NCI-H187 treated with DMSO at 0.1 percent for 48 hours (cell line): ENCODE data around the gene KRTAP10-11.
"Not testable (repeated sequence)": the region's sequence is repeated elsewhere in the genome, so short reads cannot be mapped to it uniquely, and the experiment has no call there.

Experiments
- DNase-seq: peaks from one replicate; lab custom pipeline; 2025; lab: John Stamatoyannopoulos, UW

KRTAP10-11 gene

DNA sequence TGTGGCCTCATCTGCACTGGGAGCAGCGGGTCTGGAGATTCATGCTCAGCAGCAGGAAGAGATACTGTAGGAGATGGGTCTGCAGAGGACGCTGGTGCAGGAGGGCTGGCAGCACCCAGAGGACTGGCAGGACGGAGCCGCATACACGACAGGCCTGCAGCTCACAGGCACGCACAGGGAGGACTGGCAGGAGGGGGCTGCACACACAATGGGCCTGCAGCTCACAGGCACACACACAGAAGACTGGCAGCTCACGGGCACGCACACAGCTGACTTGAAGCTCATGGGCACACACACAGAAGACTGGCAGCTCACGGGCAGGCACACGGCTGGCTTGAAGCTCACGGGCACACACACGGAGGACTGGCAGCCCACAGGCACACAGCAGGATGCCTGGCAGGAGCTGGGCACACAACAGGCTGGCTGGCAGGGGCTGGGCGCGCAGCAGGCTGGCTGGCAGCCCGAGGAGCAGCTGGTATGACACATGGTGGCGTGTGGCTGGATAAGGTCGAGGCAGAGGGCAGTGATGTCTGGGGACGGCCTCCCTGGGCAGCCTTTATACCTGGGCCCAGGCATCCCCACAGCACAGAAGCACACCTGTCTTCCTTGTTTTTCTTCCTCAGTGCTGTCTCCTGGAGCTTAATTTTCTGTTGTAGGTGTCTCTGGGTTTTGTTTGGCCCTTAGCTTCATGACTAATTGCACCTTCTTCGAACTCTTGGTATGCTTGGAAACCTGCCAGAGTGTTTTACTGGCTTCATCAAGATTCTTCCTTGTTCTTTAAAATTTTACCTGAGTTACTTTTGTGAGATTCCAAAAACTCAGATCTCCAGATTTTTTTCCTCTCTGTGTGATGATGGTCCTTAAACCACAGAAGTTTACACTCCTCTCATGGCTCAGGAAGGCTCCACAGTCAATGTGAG, 20.4 kb downstream of the KRTAP10-11 start, which contains the start of gene KRTAP12-2:
Gene KRTAP12-2, minus strand, starts transcription at position 527 of the 920 bp plus-strand sequence. Its CDS starts 41 bp downstream, at position 486.
- no peak for DNase-seq

DNA sequence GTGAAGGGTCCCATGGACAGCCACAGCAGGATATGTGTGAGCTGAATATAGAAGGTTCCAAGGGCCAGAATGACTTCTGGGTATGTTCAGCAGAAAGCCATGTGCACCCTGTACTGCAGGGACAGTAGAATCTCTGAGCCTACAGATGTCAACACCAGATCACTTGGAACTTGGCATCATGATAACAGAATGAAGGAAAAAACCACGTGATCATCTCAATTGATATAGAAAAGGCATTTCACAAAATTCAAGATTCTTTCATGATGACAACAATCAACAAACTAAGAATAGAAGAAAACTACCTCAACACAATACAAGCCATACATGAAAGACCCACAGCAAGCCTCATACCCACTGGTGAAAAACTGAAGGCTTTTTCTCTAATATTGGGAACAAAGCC, 21.4 kb downstream of the KRTAP10-11 start:
- no peak for DNase-seq

DNA sequence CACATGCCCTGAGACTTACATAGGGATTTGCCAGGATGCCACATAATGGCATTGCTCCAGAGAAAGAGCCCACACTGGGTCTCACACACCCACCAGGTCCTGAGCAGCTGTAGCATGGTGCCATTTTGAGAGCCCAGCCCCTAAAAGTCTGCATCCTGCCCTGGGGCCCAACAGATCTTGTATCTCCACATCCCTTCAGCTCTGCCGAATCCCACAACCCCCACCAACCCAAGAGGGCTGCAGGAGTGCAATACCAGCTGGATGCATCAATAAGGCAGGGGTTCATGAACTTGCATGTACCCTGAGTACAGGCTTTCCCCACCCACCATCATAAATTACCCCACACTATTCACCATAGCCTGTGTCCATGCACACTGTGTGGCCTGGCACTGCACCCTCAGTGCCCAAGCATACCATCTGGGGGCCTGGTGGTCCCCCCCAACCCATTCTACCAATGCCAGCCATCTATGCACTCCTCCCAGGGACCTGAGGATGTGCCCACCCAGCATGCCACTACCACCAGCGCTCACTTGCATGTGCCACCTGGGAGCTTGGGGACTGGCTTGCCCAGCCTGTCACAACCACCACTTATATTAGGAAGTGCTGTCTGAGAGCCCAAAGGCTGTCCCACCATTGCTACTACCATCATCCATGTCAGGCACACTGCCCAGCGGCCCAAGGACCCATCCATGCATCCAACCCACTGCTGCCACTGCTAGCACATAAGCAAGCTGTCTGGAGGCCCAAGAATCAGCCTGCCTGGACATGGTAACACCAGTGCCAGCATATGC, 24.6 kb downstream of the KRTAP10-11 start:
- DNase-seq = no peak

DNA sequence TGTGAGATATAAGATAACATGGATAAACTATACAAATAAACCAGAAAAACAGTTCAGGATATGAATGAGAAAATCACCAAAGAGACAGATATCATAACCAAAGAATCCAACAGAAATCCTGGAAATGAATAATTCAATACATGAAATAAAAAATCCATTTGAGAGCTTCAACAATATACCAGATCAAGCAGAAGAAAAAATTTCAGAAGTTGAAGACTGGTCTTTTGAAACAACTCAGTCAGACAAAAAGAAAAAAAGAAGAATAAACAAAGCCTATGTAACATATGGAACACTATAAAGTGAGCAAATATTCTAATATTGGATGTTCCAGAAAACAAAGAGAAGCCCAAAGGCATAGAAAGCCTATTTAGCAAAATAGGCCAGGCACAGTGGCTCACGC, 25.7 kb downstream of the KRTAP10-11 start:
- no peak for DNase-seq

DNA sequence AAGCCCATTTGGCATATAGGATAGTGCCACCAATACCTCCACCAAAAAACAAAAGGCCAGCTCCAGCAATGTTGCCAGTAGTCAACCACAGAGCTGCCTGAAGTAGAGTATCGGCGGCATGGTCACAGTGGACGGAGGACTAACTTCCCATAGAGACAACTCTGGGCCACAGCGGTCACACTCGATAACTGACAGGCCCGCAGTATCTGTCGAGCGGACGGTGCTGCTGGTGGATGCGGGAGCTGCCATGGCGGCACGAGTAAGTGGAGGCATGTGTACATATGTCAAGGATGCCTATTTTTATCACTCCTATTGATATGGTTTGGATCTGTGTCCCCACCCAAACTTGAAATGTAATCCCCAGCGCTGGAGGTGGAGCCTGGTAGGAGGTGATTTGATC, 31.7 kb downstream of the KRTAP10-11 start:
- no peak for DNase-seq

DNA sequence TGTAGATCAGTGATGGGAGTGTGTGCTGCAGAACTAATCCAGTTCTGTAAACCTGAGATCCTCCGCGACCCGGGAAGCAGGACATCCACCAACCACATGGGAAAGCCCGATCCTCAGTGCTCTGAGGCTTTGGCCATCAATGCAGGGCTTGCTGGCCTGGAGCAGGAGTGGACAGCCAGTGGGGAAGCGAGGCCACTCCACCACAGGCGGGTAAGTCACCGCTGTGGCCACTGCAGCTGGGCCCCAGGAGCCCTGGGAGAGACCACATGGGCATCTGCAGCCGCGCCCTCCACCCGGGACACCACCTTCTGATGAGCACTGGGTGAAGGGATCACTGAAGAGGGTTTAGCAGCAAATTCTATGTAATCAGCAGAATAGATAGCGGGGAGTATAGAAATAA, 34.9 kb downstream of the KRTAP10-11 start:
- no peak for DNase-seq

DNA sequence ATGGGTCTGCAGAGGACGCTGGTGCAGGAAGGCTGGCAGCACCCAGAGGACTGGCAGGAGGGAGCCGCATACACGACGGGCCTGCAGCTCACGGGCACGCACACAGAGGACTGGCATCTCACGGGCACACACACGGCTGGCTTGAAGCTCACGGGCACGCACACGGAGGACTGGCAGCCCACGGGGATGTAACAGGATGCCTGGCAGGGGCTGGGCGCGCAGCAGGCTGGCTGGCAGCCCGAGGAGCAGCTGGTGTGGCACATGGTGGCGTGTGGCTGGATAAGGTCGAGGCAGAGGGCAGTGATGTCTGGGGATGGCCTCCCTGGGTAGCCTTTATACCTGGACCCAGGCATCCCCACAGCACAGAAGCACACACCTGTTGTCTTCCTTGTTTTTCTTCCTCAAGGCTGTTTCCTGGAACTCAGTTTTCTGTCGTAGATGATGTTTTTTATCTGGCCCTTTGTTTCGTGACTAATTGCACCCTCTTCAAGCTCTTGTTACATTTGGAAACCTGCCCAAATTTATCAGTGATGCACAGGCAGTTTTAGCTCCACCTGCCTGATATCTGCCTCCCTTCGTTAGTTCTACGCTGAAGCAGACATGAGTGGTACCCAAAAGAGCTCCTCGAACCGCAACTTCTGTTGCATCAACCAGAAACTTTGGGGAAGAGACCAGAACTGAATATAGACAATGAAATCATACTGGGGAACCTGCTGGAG, 35.8 kb downstream of the KRTAP10-11 start, which contains the start of gene KRTAP12-1:
Gene KRTAP12-1, minus strand, starts transcription at position 303 of the 719 bp plus-strand sequence. Its CDS starts 40 bp downstream, at position 263.
- DNase-seq = peak; percentile 77

DNA sequence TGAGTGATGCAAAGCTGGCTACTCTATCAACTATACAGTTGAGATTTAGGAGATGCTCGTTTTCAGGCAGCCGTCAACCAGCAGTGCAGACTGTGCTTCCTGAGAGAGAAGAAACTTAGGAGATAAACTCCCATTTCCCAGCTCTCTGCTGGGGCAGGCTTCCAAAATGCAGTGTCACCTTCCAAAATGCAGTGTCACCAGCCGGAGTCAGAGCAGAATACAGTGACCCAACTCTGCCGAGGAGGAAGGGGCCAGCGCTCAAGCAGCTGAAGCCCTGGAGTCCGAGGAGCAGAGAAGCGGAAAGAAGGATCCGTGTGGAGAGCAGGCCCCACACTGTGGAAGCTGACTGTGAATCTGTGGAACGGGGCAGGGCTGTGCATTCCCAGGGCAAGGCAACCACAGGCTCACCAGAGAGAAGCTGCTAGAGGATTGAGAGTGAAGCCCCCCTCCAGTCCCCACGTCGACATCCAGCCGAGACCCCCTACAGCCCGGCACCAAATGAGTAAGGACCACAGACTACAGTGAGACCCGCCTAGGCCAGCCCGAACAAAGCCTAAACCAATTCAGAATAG, 36.5 kb downstream of the KRTAP10-11 start:
- DNase-seq = no peak

DNA sequence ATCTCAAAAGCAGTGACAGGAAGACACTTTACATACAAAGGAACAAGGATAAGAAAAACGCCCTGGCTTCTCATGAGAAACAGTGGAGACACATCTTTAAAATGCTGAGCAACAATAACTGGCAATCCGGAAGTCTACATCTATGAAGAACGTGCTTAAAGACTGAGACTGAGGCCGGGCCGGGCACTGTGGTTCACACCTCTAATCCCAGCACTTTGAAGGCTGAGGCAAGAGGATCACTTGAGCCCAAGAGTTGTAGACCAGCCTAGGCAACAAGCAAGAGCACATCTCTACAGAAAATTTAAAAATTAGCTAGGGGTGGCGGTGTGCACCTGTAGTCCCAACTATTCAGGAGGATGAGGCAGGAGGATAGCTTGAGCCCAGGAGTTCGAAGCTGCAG, 37.9 kb downstream of the KRTAP10-11 start:
- DNase-seq = no peak

DNA sequence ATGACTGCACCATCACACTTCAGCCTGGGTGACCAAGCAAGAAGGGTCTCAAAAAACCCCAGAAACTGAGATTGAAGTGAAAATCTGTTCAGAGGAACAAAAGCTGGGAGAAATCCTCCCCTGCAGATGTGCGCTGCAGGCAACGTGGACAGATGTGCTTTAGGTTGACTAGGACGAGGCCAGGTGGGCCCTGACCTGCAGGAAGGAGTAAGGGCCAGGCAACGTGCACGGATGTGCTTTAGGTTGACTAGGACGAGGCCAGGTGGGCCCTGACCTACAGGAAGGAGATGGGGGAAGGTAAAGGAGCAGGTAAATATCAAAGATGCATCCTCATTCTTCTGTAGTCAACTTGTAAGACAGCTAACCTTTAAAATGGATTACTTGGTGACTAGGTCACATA, 38.3 kb downstream of the KRTAP10-11 start:
- no peak for DNase-seq

DNA sequence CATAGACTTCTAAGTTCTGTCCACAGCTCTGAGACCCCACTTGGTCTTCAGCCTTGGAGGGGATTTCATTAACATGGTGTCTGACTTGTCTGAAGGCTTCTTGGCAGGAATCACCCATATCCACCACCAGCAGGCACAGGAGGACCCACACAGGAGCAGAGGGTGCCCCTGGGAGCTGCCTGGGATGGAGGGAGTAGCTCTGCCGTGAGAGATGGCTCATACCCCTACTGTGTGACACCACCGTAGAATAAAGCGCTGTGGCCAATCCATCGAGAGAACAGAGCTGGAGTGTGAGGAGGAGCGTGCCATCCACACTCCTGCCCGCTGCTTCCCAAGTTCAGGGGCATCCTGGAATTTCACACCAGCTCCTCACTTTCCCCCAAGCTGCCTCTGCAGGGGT, 38.8 kb downstream of the KRTAP10-11 start:
- DNase-seq = not testable (repeated sequence)

DNA sequence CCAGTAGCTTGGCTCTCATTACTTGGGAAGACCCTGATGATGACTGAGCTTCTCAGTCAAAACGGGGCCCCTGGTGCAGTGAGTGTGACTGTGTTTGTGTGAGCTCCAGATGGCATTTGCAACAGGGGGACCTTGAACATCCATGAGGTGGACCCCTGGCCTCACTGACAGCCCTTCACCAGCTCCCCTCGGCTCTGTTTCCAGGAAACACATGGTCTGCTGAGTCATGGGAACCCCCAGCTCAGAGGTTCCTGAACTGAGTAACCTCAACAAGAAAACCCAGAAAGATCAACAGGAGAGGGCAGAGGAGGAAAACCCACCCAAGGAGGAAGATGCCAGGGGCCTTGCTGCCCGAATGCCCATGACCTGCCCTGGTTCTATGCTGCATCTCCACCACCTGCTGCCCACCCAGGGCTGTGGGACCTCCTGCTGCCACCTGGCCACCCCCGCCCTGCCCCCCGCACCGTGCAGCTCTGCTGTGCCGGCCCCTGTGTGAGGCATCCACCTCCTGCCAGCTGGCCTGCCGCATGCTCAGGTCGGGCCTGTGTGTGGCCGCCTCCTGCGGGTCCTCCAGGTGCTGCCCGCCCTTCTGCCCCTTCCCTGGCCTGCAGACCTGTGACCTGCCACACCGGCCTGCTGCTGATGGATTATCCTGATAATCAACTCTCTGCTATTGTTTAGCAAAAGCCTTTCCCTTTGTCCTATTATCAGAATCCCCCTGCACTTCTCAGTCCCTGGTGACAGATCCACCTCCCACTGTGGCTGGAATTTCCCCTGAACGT, 40.0 kb downstream of the KRTAP10-11 start:
- no peak for DNase-seq

DNA sequence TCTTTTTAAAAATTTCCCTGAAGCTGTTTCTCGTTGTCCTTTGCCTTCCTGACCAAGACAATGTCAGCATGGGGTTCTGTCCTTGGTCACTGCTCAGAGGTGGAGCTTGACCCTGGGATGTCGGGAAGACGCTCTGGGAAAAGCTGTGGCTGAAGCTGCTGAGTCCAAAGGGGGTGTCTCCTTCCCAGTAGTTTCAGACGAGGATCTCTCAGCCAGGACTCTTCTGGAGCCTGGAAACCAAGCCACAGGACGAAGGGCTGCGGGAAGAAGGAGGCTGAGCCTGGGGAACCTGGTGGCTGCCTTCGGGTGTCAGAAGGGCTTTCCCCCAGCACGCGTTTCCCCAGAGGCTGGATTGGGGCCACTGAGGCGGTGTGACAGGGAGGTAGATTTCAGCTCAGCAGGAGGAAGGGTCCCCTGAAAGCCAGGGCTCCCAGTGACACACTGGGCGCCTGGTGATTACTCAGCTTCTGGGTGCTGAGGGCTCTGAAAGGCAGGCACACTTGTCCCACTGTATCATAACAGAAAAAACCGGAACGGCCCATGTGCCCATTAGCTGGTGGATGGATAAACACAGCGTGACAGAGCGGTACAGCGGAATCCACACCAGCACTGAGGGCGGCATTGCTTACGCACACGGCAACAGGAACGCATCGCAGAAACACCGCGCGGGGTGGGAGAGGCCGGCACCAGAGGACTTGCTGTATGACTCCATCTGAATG, 40.8 kb downstream of the KRTAP10-11 start:
- no peak for DNase-seq

DNA sequence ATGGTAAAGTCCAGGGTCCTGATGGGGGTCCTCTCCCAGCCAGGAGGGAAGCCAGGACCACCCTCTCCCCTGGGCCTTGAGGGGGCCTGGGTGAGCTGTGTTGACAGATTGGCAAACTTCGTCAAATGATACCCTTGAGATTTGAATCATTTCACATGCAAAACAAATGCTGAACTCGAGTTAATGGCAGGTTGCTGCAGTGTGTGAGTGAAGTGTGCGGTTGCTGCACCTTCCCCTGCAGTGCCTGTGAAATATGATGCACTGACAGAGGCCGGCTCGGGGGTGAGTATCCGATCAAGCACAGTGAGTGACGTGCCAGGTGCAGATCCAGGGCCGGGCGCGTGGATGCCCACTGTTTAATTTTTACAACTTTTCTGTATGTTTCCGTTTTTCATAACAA, 41.5 kb downstream of the KRTAP10-11 start:
- peak; percentile 79 for DNase-seq

DNA sequence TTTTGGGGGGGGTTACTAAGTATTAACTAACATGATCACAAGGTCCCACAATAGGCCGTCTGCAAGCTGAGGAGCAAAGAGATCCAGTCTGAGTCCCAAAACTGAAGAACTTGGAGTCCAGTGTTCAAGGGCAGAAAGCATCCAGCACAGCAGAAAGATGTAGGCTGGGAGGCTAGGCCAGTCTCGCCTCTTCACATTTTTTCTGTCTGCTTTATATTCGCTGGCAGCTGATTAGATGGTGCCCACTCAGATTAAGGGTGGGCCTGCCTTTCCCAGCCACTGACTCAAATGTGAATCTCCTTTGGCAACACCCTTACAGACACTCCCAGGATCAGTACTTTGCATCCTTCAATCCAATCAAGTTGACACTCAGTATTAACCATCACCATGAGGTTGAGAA, 43.5 kb downstream of the KRTAP10-11 start:
- DNase-seq = not testable (repeated sequence)

DNA sequence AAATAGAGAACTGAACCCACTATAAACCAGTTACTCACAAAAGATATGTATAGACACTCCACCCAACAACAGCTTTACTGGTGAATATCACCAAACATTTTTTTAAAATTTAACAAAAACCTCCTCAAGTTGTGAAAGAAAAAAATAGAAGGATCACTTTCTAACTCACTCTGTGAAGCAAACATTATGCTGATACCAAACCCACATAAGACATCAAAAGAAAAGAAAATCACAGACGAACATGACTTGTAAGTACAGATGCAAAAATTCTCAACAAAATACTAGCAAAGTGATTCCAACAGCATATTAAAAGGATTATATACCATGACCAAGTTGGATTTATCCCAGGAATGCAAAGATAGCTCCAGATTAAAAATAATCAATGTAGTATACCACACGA, 45.5 kb downstream of the KRTAP10-11 start:
- DNase-seq = no peak

DNA sequence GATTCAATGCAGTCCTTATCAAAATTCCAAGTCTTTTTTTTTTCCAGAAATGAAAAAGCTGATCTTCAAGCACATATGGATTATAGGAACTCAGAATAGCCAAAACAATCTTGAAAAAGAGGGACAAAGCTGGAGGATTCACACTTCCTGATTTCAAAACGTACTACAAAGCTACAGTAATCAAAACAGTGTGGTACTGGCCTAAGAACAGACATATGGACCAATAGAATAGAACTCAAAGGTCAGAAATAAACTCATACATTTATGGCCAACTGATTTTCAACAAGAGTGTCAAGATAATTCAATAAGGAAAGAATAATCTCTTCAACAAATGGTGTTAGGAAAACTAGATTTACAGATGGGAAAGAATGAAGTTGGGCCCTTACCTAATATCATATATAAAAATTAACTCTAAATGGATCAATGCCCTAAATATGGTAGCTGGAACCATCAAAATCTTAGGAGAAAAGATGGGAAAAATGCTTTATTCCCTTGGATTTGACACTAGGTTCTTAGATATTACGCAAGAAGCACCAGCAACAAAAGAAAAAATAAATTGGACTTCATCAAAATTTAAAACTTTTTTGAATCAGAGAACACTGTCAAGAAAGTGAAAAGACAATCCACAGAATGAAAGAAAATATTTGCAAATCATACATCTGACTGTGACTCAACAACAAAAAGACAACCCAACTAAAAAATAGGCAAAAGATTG, 46.7 kb downstream of the KRTAP10-11 start:
- DNase-seq = no peak

DNA sequence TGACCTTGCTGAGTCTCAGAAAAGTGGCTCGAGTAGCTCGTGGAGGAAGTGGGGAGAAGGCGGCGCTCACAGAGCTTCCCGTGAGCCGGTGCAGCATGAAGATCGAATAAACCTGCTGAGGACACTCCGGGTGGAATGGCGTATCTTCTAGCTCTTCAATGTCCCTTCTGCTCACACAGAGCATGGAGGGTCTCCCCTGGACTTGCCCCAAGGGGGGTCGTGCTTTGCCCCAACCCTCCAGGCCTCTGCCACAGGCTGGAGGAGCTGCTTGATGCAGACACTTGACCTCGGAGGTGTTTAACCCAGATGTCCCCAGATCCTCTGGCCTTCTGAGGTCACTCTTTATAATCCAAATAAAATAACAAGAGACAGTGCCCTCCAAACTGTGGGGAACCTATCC, 48.6 kb downstream of the KRTAP10-11 start:
- DNase-seq = no peak

DNA sequence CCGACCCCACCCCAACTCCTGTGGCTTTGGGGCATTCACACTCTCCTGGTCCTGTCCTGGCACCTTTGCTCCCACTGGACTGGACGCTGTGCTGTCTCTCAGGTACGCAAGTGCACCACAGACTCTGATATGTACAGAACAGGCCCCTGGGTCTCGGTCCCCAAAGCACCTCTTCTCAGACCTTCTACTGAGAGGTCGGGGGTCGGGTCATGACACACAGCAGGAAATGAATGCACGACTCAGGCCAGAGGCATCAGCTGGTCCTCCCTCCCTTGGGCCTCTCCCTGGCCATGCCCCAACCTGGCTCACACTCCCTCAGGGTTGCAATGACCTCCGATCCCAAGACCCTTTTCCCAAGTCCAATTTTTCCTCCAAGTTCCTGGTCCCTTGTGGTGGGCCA, 49.0 kb downstream of the KRTAP10-11 start:
- DNase-seq = no peak

DNA sequence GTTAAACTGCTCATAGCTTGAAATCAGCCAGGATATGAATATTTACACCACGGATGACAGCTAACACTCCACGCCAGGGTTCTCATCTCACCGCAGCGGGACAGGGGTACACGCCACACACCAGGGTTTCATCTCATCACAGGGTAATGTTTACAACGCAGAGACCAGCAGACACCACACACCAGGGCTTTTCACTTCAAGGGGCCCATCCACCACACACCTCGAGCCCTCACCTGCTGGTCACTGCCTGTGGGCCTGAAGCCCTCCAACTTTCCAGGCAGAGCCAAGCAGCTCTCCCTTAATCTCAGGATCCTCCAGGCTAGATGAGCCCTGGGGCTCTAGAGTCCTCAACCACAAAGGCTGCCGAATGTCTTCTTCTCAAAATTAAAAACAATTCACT, 49.4 kb downstream of the KRTAP10-11 start:
- no peak for DNase-seq
